HEK293 (cell line): Measurements from ENCODE around the gene SYT2.
A peak's percentile ranks its signal among the peaks of the same experiment; 100 is the strongest.

Experiments
- CTCF ChIA-PET: fragments of 350-600 bp; formaldehyde crosslinking; extraction: SDS; loops from one replicate; lab custom pipeline; 2021; ENCODE audit warnings: antibody characterized with exemption; lab: Yijun Ruan, JAX
- POLR2A ChIA-PET: fragments of 300-600 bp; formaldehyde crosslinking; extraction: SDS; loops from one replicate; lab custom pipeline; 2020; ENCODE audit warnings: antibody characterized with exemption, inconsistent platforms; lab: Yijun Ruan, JAX
- H3K27ac ChIP-seq: fragments of 200-500 bp; sonication (Bioruptor generic); 2 replicates; pipeline ENCODE4 v1.5.1; 2014; ENCODE audit warnings: low read depth, low read length, control low read depth, inconsistent platforms; ENCODE audit errors: extremely low read depth
- H3K36me3 ChIP-seq, 2 experiments: fragments of 200-500 bp in 1 of 2; sonication (Bioruptor generic) in 1 of 2; 1 replicate in 1 of 2; 2 replicates in 1 of 2; pipeline ENCODE4 v1.5.1; 2014 to 2017; ENCODE audit warnings: inconsistent platforms in 2 of 2, low read length in 2 of 2; ENCODE audit not compliant: control insufficient read depth in 2 of 2, insufficient read depth in 1 of 2
- H3K4me1 ChIP-seq: fragments of 200-500 bp; sonication (Bioruptor generic); 2 replicates; pipeline ENCODE4 v1.5.1; 2014; ENCODE audit warnings: mild to moderate bottlenecking, low read length, inconsistent platforms; ENCODE audit not compliant: control insufficient read depth, insufficient read depth
- H3K4me3 ChIP-seq: 2 replicates; pipeline ENCODE4 v1.5.1; 2011; ENCODE audit warnings: low read depth, mild to moderate bottlenecking, control low read depth, low read length, moderate library complexity
- H3K9me3 ChIP-seq: fragments of 200-500 bp; sonication (Bioruptor generic); 2 replicates; pipeline ENCODE4 v1.5.1; 2014; ENCODE audit warnings: low read depth, low read length, inconsistent platforms; ENCODE audit not compliant: control insufficient read depth, insufficient read depth
- GFI1B ChIP-seq: fragments of 450-650 bp; formaldehyde crosslinking; IDR thresholded peaks from 2 replicates; pipeline ENCODE4 v1.5.1; 2016; ENCODE audit warnings: missing biosample characterization, missing genetic modification characterization
- GLIS1 ChIP-seq: fragments of 450-650 bp; formaldehyde crosslinking; IDR thresholded peaks from 2 replicates; pipeline ENCODE4 v1.5.1; 2016; ENCODE audit warnings: missing biosample characterization, missing genetic modification characterization
- OVOL3 ChIP-seq: fragments of 450-650 bp; formaldehyde crosslinking; IDR thresholded peaks from 2 replicates; pipeline ENCODE4 v1.5.1; 2016; ENCODE audit warnings: missing biosample characterization, missing genetic modification characterization
- WT1 ChIP-seq: fragments of 450-650 bp; formaldehyde crosslinking; IDR thresholded peaks from 2 replicates; pipeline ENCODE4 v1.5.1; 2016; ENCODE audit warnings: missing biosample characterization, missing genetic modification characterization
- ZNF132 ChIP-seq: fragments of 450-650 bp; formaldehyde crosslinking; IDR thresholded peaks from 2 replicates; pipeline ENCODE4 v1.5.1; 2017; ENCODE audit warnings: missing biosample characterization, missing genetic modification characterization, borderline replicate concordance
- ZNF155 ChIP-seq: fragments of 450-650 bp; formaldehyde crosslinking; IDR thresholded peaks from 2 replicates; pipeline ENCODE4 v1.5.1; 2016; ENCODE audit warnings: missing biosample characterization, missing genetic modification characterization
- ZNF19 ChIP-seq: fragments of 450-650 bp; formaldehyde crosslinking; IDR thresholded peaks from 2 replicates; pipeline ENCODE4; 2016; ENCODE audit warnings: missing biosample characterization, missing genetic modification characterization, low read depth
- ZNF2 ChIP-seq: fragments of 450-650 bp; formaldehyde crosslinking; IDR thresholded peaks from 2 replicates; pipeline ENCODE4 v1.5.1; 2016; ENCODE audit warnings: missing biosample characterization, missing genetic modification characterization
- ZNF416 ChIP-seq: fragments of 450-650 bp; formaldehyde crosslinking; IDR thresholded peaks from 2 replicates; pipeline ENCODE4 v1.5.1; 2016; ENCODE audit warnings: missing biosample characterization, missing genetic modification characterization
- ZNF510 ChIP-seq: fragments of 450-650 bp; formaldehyde crosslinking; IDR thresholded peaks from 2 replicates; pipeline ENCODE4 v1.5.1; 2018; ENCODE audit warnings: mild to moderate bottlenecking, missing genetic modification characterization, missing biosample characterization; ENCODE audit not compliant: insufficient replicate concordance
- ZNF560 ChIP-seq: fragments of 450-650 bp; formaldehyde crosslinking; IDR thresholded peaks from 2 replicates; pipeline ENCODE4 v1.5.1; 2017; ENCODE audit warnings: missing biosample characterization, missing genetic modification characterization, borderline replicate concordance
- ZNF621 ChIP-seq: fragments of 450-650 bp; formaldehyde crosslinking; IDR thresholded peaks from 2 replicates; pipeline ENCODE4 v1.5.1; 2017; ENCODE audit warnings: missing biosample characterization, missing genetic modification characterization
- ZNF654 ChIP-seq: fragments of 450-650 bp; formaldehyde crosslinking; IDR thresholded peaks from 2 replicates; pipeline ENCODE4 v1.5.1; 2016; ENCODE audit warnings: low read depth, missing biosample characterization, missing genetic modification characterization
- ZNF660 ChIP-seq: fragments of 450-650 bp; IDR thresholded peaks from 2 replicates; pipeline ENCODE4 v1.5.1; 2018; ENCODE audit warnings: missing biosample characterization, mild to moderate bottlenecking, missing genetic modification characterization
- ZNF701 ChIP-seq: fragments of 450-650 bp; formaldehyde crosslinking; IDR thresholded peaks from 2 replicates; pipeline ENCODE4 v1.5.1; 2016; ENCODE audit warnings: missing biosample characterization, missing genetic modification characterization
- ZNF843 ChIP-seq: fragments of 450-650 bp; formaldehyde crosslinking; IDR thresholded peaks from 2 replicates; pipeline ENCODE4 v1.5.1; 2016; ENCODE audit warnings: missing biosample characterization, missing genetic modification characterization
- TF ChIP-seq, protein P1 (sequence below): fragments of 450-650 bp; formaldehyde crosslinking; IDR thresholded peaks from 2 replicates; pipeline ENCODE4 v1.5.1; 2016; ENCODE audit warnings: missing biosample characterization, missing genetic modification characterization
- TF ChIP-seq, protein P2 (sequence below): fragments of 450-650 bp; formaldehyde crosslinking; IDR thresholded peaks from 2 replicates; pipeline ENCODE4 v1.5.1; 2016; ENCODE audit warnings: missing biosample characterization, missing genetic modification characterization, borderline replicate concordance
- TF ChIP-seq, protein P3 (sequence below): fragments of 450-650 bp; formaldehyde crosslinking; IDR thresholded peaks from 2 replicates; pipeline ENCODE4 v1.5.1; 2016; ENCODE audit warnings: missing biosample characterization, missing genetic modification characterization
- TF ChIP-seq, protein P4 (sequence below): fragments of 450-650 bp; formaldehyde crosslinking; IDR thresholded peaks from 2 replicates; pipeline ENCODE4 v1.5.1; 2016; ENCODE audit warnings: missing biosample characterization, missing genetic modification characterization

Gene SYT2

DNA sequence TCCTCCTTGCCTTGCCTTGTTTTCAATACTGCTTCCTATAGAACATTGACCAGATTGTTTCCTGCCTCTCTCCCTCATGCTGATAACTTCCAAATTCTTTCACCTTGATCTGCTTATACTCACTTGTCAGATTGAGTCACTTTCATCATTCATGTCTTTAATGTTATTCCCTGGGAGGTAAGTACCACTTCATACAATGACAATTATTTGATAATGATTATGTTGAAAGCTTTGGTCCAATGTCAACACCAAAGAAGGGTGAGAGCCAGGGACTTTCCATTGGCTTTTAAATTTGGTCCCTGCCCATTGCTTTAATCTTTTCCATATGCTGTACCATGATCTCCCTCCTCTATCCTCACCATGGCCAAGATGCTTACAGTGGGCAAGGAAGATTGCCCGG is 137.4 kb downstream of the SYT2 start:
- CTCF ChIA-PET, result interaction anchor here (1.2 to 2.9 kb wide), 7 partner anchors 8 to 73 kb away, joined by 3 to 20 read pairs (median 6); no protein-coding TSS in a partner anchor
- Histone ChIP-seq H3K4me3 (no peak overlapping the region), H3K36me3 (no peaks in the 10 kb centered on the region), H3K9me3 (no peaks in the 10 kb centered on the region), H3K4me1 (no peaks in the 10 kb centered on the region), H3K27ac (no peak overlapping the region)
- POLR2A ChIA-PET, result no interaction called here
- no peak for TF ChIP-seq ZNF701 (tag by site-specific recombination)
- TF ChIP-seq WT1, result peak; percentile 60
- no peak for TF ChIP-seq ZNF132 (tag by site-specific recombination)
- no peak for TF ChIP-seq ZNF843
- TF ChIP-seq, protein P1, sequence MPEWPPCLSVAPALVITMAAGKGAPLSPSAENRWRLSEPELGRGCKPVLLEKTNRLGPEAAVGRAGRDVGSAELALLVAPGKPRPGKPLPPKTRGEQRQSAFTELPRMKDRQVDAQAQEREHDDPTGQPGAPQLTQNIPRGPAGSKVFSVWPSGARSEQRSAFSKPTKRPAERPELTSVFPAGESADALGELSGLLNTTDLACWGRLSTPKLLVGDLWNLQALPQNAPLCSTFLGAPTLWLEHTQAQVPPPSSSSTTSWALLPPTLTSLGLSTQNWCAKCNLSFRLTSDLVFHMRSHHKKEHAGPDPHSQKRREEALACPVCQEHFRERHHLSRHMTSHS (tag by site-specific recombination), result no peak
- no peak for TF ChIP-seq ZNF621
- TF ChIP-seq, protein P2, sequence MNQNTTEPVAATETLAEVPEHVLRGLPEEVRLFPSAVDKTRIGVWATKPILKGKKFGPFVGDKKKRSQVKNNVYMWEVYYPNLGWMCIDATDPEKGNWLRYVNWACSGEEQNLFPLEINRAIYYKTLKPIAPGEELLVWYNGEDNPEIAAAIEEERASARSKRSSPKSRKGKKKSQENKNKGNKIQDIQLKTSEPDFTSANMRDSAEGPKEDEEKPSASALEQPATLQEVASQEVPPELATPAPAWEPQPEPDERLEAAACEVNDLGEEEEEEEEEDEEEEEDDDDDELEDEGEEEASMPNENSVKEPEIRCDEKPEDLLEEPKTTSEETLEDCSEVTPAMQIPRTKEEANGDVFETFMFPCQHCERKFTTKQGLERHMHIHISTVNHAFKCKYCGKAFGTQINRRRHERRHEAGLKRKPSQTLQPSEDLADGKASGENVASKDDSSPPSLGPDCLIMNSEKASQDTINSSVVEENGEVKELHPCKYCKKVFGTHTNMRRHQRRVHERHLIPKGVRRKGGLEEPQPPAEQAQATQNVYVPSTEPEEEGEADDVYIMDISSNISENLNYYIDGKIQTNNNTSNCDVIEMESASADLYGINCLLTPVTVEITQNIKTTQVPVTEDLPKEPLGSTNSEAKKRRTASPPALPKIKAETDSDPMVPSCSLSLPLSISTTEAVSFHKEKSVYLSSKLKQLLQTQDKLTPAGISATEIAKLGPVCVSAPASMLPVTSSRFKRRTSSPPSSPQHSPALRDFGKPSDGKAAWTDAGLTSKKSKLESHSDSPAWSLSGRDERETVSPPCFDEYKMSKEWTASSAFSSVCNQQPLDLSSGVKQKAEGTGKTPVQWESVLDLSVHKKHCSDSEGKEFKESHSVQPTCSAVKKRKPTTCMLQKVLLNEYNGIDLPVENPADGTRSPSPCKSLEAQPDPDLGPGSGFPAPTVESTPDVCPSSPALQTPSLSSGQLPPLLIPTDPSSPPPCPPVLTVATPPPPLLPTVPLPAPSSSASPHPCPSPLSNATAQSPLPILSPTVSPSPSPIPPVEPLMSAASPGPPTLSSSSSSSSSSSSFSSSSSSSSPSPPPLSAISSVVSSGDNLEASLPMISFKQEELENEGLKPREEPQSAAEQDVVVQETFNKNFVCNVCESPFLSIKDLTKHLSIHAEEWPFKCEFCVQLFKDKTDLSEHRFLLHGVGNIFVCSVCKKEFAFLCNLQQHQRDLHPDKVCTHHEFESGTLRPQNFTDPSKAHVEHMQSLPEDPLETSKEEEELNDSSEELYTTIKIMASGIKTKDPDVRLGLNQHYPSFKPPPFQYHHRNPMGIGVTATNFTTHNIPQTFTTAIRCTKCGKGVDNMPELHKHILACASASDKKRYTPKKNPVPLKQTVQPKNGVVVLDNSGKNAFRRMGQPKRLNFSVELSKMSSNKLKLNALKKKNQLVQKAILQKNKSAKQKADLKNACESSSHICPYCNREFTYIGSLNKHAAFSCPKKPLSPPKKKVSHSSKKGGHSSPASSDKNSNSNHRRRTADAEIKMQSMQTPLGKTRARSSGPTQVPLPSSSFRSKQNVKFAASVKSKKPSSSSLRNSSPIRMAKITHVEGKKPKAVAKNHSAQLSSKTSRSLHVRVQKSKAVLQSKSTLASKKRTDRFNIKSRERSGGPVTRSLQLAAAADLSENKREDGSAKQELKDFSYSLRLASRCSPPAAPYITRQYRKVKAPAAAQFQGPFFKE (tag by site-specific recombination), result no peak
- TF ChIP-seq ZNF155 (tag by site-specific recombination), result no peak
- peak; percentile 41; the same call in 1 of the 2 replicates for TF ChIP-seq GLIS1 (tag by site-specific recombination)
- no peak for TF ChIP-seq ZNF19
- TF ChIP-seq ZNF2 (tag by site-specific recombination), result no peak
- TF ChIP-seq ZNF510, result no peak
- no peak for TF ChIP-seq OVOL3 (tag by site-specific recombination)
- TF ChIP-seq ZNF560 (tag by site-specific recombination), result no peak
- TF ChIP-seq, protein P3, sequence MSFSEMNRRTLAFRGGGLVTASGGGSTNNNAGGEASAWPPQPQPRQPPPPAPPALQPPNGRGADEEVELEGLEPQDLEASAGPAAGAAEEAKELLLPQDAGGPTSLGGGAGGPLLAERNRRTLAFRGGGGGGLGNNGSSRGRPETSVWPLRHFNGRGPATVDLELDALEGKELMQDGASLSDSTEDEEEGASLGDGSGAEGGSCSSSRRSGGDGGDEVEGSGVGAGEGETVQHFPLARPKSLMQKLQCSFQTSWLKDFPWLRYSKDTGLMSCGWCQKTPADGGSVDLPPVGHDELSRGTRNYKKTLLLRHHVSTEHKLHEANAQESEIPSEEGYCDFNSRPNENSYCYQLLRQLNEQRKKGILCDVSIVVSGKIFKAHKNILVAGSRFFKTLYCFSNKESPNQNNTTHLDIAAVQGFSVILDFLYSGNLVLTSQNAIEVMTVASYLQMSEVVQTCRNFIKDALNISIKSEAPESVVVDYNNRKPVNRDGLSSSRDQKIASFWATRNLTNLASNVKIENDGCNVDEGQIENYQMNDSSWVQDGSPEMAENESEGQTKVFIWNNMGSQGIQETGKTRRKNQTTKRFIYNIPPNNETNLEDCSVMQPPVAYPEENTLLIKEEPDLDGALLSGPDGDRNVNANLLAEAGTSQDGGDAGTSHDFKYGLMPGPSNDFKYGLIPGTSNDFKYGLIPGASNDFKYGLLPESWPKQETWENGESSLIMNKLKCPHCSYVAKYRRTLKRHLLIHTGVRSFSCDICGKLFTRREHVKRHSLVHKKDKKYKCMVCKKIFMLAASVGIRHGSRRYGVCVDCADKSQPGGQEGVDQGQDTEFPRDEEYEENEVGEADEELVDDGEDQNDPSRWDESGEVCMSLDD, result no peak

DNA sequence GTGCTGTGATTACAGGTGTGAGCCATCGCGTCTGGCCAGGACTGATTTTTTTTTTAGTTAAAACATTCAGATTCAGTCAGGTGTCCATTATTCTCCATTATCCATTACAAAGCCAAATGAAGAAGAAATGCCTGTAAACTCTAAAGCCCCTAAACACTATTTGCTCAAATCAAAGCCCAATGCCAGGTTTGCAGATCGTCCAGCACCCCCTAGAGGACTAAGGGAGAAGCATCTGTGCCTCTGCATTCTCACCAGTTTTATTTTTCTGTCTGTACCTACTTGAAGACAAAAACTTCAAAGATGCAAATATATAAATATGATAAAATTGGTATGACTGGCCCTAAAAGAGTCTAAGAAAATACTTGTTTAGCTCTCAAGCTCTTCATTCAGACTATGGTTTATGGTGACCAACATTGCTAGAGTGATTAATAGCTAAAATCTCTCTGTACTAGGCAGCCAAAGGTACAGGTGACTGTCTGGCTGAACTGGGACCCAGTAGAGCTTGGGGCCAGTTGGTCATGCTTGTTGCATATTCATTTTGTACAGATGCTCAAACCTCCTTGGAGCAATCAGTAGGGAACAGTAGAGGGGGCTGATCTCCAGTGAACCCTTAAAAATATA is 138.4 kb downstream of the SYT2 start:
- H3K4me3 ChIP-seq, result no peak overlapping the region
- ChIA-PET POLR2A (no interaction called here), CTCF (interaction anchor here (0.6 to 2.9 kb wide), 35 partner anchors 7 to 575 kb away, joined by 3 to 20 read pairs (median 4); no protein-coding TSS in a partner anchor)
- H3K9me3 ChIP-seq, result no peaks in the 10 kb centered on the region
- no peaks in the 10 kb centered on the region for H3K4me1 ChIP-seq
- TF ChIP-seq GFI1B (tag by site-specific recombination) (peak; percentile 89), ZNF416 (no peak), ZNF660 (tag by site-specific recombination) (0 out of 2 replicates have a peak, but pooled peaks have one; percentile 25), ZNF654 (tag by site-specific recombination) (peak; percentile 71)
- TF ChIP-seq, protein P4, sequence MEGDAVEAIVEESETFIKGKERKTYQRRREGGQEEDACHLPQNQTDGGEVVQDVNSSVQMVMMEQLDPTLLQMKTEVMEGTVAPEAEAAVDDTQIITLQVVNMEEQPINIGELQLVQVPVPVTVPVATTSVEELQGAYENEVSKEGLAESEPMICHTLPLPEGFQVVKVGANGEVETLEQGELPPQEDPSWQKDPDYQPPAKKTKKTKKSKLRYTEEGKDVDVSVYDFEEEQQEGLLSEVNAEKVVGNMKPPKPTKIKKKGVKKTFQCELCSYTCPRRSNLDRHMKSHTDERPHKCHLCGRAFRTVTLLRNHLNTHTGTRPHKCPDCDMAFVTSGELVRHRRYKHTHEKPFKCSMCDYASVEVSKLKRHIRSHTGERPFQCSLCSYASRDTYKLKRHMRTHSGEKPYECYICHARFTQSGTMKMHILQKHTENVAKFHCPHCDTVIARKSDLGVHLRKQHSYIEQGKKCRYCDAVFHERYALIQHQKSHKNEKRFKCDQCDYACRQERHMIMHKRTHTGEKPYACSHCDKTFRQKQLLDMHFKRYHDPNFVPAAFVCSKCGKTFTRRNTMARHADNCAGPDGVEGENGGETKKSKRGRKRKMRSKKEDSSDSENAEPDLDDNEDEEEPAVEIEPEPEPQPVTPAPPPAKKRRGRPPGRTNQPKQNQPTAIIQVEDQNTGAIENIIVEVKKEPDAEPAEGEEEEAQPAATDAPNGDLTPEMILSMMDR (tag by site-specific recombination), result peak; percentile 24; the same call in 1 of the 2 replicates
- H3K36me3 ChIP-seq, result no peaks in the 10 kb centered on the region
- no peak overlapping the region for H3K27ac ChIP-seq
